ENCODE results near the gene CTSL.

Gene CTSL

DNA sequence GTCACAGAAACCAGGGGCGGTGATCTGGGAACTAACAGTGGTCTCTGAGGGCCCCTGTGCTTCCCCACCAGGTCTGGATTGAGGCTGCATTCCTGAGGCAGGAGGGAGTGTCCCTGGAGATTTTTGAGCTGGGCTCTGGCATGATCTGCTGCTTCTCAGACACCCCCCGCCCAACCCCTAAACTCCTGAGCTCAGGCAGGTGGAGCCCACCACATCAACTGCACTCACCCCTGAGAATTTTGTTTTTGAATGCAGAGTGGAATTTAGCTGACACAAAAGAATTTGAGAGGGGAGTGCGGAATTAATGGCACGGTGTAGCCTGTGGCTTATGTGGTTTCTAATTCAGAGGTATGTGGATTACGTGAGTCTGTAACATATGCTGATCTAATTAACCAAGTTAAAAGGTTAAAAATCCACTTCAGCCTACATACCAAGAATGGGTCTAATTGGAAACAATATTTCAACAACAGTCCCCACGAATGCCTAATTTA lies 23.9 kb upstream of the CTSL start:
- no peak for DNase-seq

DNA sequence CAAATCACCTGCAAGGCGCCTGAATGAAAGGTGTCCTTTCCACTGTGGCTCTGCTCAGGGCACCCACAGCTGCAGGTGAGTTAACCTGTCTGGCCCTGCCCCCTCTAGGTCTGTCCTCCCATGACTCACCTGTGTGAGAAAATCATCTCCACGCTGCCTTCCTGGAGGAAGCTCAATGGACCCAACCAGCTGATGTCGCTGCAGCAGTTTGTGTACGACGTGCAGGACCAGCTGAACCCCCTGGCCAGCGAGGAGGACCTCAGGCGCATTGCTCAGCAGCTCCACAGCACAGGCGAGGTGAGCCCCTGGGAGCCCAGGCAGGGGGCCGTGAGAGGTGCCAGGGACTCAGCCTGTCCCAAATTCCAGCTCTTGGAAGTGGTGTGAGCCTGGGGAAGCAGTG lies 23.0 kb upstream of the CTSL start:
- DNase-seq = no peak

DNA sequence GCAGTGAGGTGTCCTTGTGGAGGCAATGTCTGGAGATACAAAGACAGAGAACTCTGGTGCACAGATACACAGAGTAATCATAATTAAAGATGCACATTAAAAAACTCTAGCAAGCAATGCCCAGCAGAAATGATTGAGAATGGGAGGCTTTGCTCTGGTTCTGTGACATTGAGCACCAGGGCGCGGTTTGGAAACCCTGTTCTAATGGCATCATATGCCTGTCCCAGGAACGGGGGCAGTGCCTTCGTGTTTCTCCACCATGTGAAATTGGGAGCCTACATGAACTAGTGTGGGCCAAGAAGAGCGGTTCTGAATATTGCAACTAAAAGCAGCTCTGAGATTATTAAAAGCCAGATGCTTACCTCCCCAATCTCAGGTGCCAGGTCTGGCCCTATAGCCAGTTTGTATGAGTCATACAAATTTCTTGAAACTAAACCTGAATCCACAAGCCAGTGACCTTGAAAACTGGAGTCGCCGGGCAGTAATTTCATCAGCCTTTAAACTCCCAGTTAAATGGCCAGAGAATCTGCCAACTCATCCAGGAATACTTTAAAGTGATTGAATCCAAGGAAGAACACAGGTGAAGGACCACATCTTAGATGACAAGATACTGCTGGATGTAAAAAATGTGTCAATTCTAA lies 22.2 kb upstream of the CTSL start:
- no peak for DNase-seq

DNA sequence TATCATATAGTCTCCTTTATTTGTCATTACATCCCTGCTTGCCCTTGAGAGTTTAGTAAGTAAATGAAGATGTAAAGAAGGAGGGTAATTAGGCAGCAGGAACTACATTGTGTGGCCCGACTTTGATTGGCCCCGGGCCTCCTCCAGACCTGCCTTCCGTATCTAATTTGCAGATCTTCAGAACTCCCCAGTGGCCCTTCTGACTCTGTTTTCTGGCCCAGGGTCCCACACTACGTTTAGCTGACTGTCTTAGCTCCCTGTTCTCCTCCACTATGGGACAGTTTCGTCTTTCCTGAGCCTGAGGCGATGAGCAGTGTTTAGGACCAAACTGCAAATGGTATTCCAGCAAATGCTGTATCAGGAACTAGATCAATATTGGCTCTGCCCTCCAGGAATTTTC lies 21.6 kb upstream of the CTSL start:
- no peak for DNase-seq

DNA sequence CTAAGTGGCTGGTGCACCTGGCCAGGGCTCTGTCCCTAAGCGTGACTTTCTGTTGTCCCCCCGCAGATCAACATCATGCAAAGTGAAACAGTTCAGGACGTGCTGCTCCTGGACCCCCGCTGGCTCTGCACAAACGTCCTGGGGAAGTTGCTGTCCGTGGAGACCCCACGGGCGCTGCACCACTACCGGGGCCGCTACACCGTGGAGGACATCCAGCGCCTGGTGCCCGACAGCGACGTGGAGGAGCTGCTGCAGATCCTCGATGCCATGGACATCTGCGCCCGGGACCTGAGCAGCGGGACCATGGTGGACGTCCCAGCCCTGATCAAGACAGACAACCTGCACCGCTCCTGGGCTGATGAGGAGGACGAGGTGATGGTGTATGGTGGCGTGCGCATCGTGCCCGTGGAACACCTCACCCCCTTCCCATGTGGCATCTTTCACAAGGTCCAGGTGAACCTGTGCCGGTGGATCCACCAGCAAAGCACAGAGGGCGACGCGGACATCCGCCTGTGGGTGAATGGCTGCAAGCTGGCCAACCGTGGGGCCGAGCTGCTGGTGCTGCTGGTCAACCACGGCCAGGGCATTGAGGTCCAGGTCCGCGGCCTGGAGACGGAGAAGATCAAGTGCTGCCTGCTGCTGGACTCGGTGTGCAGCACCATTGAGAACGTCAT lies 19.7 kb upstream of the CTSL start:
- DNase-seq = no peak

DNA sequence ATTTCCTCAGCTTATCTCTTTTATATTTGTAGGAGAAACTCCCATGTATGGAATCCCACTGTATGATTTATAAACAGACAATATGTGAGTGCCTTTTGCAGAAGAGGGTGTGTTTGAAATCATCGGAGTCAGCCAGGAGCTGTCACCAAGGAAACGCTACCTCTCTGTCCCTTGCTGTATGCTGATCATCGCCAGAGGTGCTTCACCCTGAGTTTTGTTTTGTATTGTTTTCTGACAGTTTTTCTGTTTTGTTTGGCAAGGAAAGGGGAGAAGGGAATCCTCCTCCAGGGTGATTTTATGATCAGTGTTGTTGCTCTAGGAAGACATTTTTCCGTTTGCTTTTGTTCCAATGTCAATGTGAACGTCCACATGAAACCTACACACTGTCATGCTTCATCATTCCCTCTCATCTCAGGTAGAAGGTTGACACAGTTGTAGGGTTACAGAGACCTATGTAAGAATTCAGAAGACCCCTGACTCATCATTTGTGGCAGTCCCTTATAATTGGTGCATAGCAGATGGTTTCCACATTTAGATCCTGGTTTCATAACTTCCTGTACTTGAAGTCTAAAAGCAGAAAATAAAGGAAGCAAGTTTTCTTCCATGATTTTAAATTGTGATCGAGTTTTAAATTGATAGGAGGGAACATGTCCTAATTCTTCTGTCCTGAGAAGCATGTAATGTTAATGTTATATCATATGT lies 18.0 kb upstream of the CTSL start:
- peak; percentile 18 for DNase-seq

DNA sequence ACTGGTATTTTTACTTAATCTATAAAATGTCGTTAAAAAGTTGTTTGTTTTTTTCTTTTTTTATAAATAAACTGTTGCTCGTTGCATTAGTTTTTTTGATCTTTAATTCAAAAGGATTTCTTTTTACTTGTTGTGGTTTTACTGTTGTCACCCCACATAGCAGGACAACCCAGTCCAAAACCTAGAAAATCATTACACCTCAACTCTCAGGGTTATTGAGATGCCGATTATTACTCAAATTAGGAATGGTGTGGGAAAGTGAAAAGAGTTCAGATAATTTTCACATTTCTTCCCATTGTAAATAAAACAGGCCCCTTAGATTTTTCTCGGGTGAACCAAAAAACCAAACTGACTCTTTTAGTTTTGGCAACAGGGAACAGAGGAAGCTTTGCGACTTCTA lies 17.4 kb upstream of the CTSL start:
- no peak for DNase-seq

DNA sequence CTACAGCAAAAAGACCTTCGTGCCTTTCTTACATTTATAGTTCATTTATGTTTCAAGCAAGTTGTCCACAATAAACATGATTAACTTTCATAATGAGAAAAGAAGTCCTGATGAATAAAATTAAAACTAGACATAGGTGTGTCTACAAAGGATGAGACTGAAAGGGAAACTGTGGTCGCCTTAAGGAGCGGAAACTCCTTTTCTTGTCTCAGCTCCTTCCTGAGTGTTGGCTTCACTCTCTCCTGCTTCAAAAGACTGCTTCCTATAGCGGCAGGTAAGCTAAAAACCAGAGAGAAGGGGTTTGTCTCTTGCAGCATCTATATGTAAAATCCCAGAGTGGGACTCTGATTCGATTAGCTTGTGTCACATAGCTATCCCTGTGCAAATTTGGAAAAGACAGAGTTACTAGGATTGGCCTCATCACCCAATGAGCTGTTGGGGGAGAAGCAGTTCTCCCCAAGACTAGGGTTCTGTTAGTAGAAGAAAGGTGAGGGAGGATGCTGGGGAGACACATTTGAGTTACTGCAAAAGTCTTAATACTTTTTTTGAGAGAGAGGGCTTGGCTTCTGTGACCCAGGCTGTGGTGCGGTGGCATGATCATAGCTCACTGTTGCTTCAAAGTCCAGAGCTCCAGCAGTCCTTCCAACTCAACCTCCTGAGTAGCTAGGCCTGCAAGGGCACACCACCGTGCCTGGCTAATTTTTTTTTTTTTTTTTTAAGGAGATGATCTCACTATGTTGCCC lies 16.8 kb upstream of the CTSL start:
- DNase-seq = no peak

DNA sequence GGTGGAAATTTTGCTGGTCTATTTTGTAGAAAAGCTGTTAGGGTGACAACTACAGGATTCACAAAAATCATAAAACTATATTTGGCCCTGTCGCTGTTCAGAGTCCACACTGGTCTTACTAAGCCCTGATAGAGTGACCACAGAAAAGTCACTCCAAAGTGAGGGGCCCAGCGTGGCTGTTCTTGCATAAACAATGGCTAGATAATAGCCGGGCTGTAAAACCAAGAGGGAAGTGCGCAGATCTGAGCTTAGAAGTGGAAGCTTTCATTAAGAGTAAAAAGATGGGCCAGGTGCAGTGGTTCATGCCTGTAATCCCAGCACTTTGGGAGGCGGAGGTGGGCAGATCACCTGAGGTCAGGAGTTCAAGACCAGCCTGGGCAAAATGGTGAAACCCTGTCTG lies 15.5 kb upstream of the CTSL start:
- DNase-seq = no peak

DNA sequence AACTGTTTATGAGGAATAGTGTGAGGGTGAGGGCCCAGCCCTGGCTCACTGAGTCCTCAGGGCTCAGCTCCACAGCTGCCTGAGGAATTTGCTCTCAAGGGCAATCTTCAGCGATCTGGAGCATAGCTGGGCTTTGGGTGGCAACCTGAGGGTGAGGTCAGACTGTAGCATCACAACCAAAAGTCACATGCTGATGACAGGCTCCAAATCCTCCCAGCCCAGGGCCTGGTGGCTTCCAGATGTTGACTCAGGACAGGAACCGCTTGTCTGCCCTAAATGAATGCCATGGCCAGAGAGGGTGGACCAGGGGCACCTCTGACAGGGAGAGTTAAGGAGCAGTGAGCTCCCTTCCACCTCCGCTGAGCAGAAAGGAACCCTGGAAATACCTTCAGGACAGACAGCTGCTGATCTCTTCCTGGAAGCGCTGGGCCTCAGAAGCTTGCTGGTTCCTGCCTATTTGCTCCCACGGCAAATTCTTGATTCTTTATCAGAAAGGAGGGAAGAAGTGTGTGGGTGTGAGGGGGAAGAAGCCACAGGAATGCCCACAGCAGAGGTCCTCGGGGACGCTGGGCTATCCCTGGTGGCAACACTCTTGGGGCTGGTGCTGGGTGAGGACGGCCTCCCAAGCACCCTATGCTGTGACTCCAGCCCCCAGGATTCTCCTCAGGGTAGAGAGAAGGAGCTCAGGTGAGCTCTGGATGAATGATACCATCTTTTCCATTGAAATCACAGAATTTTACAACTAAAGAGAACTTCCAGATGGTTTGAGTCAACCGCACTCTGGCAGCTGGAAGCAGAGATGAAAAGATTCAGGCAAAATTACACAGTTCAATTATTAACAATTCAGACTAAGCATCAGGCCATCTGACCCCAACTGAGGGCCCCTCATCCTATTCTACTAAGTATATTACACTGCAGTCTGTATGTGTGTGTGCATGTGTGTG lies 13.8 kb upstream of the CTSL start:
- no peak for DNase-seq

DNA sequence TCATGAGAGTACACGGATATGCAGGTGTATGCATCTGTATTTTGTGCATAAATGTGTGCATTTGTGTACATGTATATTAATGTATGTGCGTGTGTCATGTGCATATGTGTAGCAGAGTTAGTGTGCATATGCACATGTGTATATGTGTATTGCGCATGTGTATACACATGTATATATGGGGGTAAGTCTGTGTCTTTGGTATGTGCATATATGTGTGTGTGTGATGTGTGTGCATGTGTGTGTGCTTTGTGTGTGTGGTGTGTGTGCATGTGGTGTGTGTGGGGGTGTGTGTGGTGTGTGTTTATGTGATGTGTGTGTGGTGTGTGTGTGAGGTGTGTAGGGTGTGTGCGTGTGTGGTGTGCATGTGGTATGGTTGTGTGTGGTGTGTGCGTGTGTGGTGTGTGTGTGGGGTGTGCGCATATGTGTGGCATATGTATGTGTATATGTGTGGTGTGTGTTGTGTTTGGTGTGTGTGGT lies 13.1 kb upstream of the CTSL start:
- no peak for DNase-seq

DNA sequence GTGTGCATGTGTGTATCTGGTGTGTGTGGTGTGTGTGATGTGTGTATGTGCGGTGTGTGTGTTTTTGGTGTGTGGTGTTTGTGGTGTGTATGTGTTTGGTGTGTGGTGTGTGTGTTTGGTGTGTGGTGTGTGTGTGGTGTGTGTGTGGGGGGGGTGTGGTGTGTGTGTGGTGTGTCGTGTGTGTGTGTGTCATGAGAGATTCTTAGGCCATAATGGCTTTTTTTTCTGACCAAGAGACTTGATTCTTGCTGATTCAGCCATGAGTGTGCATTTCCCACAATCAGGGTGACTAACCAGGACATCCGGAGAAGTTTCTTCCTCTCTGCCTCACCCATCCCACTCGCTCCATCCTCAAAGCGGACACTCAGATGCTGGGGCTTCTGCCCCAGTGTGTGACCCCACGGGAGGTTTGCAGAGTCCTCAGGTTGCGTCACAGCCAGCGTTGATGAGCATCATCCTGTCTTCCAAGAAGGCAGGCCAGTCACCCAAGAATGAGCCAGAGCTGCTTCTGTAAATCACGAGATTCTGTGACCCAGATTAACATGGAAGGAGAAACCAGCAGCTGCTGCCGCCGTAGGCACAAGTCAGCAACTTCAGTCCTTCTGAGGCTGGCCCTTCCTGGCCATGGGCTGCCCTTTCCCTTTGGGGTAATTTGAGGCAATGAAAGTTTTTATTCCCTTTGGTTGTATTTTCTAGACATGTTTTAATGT lies 12.5 kb upstream of the CTSL start:
- no peak for DNase-seq

DNA sequence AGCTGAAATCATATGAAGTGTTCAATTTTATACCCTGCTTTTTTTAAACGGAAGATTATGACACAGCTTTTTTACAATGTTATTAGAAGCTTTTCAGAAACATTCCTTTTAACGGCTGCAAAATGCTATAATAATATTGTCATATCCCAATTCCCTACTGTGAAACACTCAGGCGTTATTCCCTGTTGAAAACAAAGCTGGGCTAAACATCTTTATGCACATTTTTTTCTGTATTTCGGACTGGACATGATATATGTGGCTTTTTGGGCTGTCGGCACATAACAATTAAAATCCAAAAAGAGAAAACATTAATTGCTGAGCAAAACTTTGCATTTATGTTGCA lies 12.0 kb upstream of the CTSL start:
- DNase-seq = no peak

DNA sequence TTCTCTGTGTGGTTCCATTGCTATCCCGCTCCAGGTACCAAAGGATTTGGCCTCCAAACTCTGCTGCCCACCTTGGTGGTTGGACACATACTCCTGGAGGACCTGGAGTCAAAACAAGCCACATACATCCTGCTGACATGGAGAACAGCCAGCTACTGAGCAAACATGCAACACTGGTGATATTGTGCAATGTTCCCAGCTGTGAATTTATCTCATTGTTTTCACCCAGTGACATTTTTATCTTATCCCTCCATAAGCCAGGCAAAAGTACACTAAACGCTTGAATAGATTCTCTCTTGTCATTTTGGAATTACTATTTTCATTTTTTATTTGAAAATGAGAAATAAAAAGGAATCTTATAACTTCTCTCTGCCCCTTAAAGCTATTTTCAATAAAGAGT lies 11.1 kb upstream of the CTSL start:
- peak; percentile 71 for DNase-seq

DNA sequence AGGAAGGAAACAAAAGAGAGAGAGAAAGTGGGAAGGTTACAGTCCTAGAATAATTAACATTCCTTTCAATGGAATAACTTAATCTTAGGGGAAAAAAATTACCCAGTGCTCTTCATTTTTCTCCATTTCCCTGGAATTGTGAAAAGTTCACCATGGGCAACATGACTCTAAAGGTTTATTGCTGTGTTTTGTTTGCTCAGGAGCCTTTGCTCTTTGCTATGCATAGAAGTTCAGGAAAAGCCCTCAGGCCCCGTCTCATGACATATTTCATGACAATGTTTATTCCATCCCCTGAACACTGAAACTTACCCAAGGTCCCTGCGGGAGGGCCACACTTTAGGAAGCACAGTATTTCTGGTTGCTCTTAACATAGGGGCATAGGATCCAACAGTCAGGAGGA lies 9.8 kb upstream of the CTSL start:
- no peak for DNase-seq

DNA sequence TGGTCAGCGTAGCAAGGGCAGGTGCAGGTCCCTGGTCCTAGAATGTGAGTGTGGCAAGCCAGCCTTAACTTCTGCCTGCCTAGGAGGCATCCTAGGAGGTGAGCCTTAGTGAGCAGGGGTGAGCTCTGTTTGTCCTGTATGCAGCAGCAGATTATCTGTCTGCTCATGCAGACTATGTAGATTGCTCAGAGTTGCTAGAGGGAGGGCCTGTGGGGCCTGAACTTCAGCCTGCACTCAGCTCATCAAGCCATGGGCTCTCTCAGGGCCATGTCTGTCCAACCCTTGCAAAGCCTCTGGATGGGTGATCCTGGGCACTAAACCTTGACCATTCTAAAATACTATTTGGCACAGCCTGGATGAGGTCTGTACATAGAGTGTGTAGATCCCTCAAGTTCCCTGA lies 8.5 kb upstream of the CTSL start:
- DNase-seq = no peak

DNA sequence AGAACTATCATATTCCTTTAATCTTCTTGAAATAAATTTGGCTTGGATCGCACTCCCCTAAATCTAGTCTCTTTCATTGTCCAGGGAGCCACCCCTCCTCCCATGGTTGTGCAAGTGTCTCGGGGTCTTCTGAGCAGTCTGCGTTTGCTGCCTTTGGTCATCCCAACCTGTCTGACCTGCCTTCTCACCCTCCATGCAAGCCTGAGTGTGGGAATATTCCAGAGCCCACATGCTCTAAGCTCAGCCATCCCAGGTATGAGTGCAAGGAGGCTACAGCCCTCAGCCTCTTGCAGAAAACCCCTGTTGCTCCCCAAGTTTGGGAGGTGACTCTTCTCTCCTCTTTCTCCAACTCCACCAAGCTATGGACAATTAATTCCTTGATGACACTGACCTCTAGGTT lies 7.7 kb upstream of the CTSL start:
- DNase-seq = no peak

DNA sequence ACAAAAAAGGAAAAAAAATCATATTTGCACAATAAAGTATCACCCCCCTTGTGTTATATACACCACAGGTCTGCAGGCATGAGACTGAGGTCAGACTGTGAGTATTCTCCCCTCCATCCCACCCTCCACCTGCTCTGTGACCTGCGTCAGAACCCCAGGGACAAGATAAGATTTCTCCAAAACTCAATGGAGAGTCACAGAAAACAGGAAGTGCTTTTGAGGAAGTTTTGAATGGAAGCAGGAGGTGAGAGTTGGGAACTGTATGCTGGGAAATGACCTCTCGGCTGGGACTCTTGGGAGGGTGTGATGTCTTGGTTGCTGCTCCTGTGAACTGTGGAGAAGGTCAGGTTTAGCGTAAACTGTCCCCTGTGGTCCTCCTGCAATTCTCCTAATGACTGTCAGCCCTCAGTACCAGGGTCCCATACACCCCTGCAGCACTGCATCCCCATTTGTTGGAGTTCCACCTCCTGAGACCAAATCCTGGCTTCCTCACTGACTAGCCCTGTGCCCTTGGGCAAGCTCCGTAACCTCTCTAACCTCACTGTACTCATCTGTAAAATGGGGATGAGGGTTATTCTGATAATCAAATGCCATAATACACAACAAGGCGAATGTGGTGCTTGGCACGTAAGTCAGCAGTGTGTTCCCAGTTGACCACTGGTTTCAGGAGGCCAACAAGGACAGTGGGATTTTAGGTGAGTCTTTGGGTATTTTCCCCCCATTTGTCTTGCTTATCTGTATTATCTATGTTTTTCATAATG lies 6.9 kb upstream of the CTSL start:
- DNase-seq = no peak

DNA sequence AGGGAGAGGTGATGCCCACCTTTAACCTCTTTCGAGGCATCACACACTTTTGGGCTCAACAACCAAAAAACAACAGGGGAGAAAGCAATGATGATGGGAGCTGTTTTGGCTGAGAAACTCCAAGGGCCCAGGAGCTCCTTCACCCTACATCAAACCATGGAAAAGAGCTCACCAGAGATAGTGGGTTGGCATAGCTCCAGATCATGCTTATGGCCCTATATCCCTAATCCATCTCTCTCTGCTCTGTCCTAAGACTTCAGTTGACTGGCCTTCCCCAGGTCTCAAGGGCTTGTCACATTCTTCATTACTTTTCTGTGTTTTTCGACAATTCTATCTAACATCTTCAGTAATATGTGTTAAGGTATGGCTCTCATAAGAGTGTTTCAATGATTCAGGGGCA lies 5.7 kb upstream of the CTSL start:
- DNase-seq = no peak

DNA sequence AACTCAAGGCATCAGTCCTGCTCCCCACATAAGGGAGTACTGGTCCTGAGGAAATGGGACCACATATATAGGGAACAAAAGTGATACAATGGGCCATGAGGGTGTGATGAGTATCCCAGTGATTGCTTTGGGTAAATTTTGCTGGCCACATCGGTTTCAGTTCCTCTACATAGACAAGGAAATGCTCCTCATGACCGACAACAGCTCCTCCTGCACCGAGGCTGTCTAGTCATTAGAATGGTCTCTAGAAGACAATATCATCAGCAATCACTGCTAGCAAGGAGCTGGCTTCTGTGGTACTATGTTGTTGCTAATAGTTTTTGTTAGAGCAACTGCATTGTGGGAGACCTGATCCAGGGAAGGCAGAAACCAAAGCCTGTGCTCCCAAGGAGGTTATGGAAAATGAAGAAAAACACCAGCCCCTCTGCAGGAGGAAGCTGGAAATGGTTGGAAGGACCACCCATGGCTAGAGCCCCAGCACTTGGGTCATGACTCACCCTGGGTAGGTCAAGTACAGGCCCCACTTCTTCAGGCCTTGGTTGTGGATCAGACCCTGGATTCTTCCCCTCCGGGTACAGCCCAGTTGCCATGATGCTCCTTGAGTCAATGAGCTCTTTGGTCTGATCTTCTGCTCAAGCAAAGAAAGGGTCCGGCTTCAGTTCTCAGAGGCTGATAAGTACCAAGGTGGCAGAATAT lies 3.4 kb upstream of the CTSL start:
- no peak for DNase-seq
